ENCODE data around the gene MUC12. TPM values are rescaled to one million over a fixed set of nuclear protein-coding genes. Genes with fewer than 3 reads are reported as not detected.

The MUC12 gene
- total and polyA plus RNA-seq, 4 donors: 0.16 TPM; not detected in 3

- TF ChIP-seq MAX (IDR thresholded peaks at IDR 0.05): no peak
- TF ChIP-seq SP1 (IDR thresholded peaks at IDR 0.05): no peak
These were observed 5.5 kb upstream of the MUC12 start (continued) for GRCh38 chr7:100963874-100964273.

GRCh38 chr7:100964630-100965029 is 4.7 kb upstream of the MUC12 start:
- H3K27me3 ChIP-seq (ENCODE audit: control insufficient read depth in 4 of 4, insufficient read depth in 4 of 4, low read length in 3 of 4): peaks cover 2 to 14% (median 3%) of the 10 kb centered on the region in 4 donors
- no peak for DNase-seq (ENCODE audit: low spot score)
- TF ChIP-seq, protein P1, sequence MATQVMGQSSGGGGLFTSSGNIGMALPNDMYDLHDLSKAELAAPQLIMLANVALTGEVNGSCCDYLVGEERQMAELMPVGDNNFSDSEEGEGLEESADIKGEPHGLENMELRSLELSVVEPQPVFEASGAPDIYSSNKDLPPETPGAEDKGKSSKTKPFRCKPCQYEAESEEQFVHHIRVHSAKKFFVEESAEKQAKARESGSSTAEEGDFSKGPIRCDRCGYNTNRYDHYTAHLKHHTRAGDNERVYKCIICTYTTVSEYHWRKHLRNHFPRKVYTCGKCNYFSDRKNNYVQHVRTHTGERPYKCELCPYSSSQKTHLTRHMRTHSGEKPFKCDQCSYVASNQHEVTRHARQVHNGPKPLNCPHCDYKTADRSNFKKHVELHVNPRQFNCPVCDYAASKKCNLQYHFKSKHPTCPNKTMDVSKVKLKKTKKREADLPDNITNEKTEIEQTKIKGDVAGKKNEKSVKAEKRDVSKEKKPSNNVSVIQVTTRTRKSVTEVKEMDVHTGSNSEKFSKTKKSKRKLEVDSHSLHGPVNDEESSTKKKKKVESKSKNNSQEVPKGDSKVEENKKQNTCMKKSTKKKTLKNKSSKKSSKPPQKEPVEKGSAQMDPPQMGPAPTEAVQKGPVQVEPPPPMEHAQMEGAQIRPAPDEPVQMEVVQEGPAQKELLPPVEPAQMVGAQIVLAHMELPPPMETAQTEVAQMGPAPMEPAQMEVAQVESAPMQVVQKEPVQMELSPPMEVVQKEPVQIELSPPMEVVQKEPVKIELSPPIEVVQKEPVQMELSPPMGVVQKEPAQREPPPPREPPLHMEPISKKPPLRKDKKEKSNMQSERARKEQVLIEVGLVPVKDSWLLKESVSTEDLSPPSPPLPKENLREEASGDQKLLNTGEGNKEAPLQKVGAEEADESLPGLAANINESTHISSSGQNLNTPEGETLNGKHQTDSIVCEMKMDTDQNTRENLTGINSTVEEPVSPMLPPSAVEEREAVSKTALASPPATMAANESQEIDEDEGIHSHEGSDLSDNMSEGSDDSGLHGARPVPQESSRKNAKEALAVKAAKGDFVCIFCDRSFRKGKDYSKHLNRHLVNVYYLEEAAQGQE (IDR thresholded peaks at IDR 0.05): no peak
- no peak for TF ChIP-seq EGR1 (IDR thresholded peaks at IDR 0.05; ENCODE audit: low read depth in 2 of 2)
- TF ChIP-seq RAD21 (IDR thresholded peaks at IDR 0.05): no peak
- no peak for TF ChIP-seq TAF1 (conservative IDR thresholded peaks at IDR 0.05)
- no peak for TF ChIP-seq FOXA1 (IDR thresholded peaks at IDR 0.05)
- TF ChIP-seq ZBTB33 (IDR thresholded peaks at IDR 0.05): no peak
- TF ChIP-seq, protein P2, sequence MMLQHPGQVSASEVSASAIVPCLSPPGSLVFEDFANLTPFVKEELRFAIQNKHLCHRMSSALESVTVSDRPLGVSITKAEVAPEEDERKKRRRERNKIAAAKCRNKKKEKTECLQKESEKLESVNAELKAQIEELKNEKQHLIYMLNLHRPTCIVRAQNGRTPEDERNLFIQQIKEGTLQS (IDR thresholded peaks at IDR 0.05): no peak
- no peak for TF ChIP-seq SP1 (IDR thresholded peaks at IDR 0.05)
- no peak for TF ChIP-seq FOXA2 (IDR thresholded peaks at IDR 0.05)
- no peak for TF ChIP-seq JUND (IDR thresholded peaks at IDR 0.05)
- TF ChIP-seq HNF4A (conservative IDR thresholded peaks at IDR 0.05): no peak
- no peak for TF ChIP-seq HNF4G (IDR thresholded peaks at IDR 0.05)
- TF ChIP-seq GABPA (IDR thresholded peaks at IDR 0.05 in 1 of 2, conservative IDR thresholded peaks at IDR 0.05 in 1 of 2): no peak
- TF ChIP-seq MAX (IDR thresholded peaks at IDR 0.05): no peak
- TF ChIP-seq NR2F2 (IDR thresholded peaks at IDR 0.05): no peak
- TF ChIP-seq RXRA (IDR thresholded peaks at IDR 0.05): no peak
- no peak for TF ChIP-seq YY1 (IDR thresholded peaks at IDR 0.05)
- no peak overlapping the region for H3K9ac ChIP-seq (ENCODE audit: low read depth in 1 of 2, low read length in 2 of 2)
- peaks cover 2 to 9% (median 6%) of the 10 kb centered on the region in 4 donors for H3K4me1 ChIP-seq (ENCODE audit: control insufficient read depth in 4 of 4, insufficient read depth in 4 of 4, low read length in 3 of 4)
- WGBS: 62% methylated on average over 7 of the region's 7 CpGs
- no peaks in the 10 kb centered on the region for H3K9me3 ChIP-seq (ENCODE audit: control insufficient read depth in 4 of 4, low read length in 3 of 4)
- H3K27ac ChIP-seq (ENCODE audit: low read depth in 1 of 2, low read length in 2 of 2): no peak overlapping the region
- H3K4me3 ChIP-seq (ENCODE audit: low read depth in 1 of 3, low read length in 3 of 3): no peak overlapping the region
- H3K36me3 ChIP-seq (ENCODE audit: control insufficient read depth in 4 of 4, insufficient read depth in 3 of 4, low read depth in 1 of 4, low read length in 3 of 4): peaks cover 0 to 3% (median under 1%) of the 10 kb centered on the region in 4 donors

Measured in liver (tissue), 9 donors.